ENCODE measurements around the gene FNDC3B.

Gene FNDC3B

DNA sequence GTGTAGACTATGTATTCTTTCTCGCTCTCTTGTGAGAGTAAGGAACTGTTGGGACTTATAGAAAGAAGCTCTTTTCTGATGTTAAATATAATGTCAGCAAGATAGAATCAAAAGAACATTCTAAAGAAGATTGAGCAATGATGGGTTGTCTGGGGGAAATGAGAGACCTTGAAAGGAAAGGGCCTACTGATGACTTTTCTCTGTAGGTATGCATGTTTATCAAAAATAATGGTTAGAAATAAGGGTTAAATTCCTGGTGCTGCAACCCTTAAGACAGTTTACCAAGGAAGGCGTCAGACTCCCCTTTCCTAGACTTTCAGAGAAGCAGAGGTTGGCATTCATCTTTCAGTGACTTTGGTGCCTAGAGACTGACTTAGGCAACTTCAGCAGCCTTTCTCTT, 339.1 kb downstream of the FNDC3B start (continued):
- no peak for TF ChIP-seq ZNF830 (tag by site-specific recombination; IDR thresholded peaks at IDR 0.05; ENCODE audit: low read depth)

GRCh38 chr3:172379372-172379771, 340.0 kb downstream of the FNDC3B start:
- H3K36me3 ChIP-seq (ENCODE audit: control insufficient read depth in 2 of 2, insufficient read depth in 1 of 2, low read length in 2 of 2), result peaks cover 0 to 37% of the 10 kb centered on the region in 2 experiments; a peak in 1 of 3 replicates
- POLR2A ChIA-PET, result no interaction called here
- TF ChIP-seq ZNF398 (tag by site-specific recombination; IDR thresholded peaks at IDR 0.05), result no peak
- TF ChIP-seq, protein P1, sequence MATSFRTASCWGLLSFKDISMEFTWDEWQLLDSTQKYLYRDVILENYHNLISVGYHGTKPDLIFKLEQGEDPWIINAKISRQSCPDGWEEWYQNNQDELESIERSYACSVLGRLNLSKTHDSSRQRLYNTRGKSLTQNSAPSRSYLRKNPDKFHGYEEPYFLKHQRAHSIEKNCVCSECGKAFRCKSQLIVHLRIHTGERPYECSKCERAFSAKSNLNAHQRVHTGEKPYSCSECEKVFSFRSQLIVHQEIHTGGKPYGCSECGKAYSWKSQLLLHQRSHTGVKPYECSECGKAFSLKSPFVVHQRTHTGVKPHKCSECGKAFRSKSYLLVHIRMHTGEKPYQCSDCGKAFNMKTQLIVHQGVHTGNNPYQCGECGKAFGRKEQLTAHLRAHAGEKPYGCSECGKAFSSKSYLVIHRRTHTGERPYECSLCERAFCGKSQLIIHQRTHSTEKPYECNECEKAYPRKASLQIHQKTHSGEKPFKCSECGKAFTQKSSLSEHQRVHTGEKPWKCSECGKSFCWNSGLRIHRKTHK (tag by site-specific recombination; IDR thresholded peaks at IDR 0.05), result no peak
- TF ChIP-seq, protein P2, sequence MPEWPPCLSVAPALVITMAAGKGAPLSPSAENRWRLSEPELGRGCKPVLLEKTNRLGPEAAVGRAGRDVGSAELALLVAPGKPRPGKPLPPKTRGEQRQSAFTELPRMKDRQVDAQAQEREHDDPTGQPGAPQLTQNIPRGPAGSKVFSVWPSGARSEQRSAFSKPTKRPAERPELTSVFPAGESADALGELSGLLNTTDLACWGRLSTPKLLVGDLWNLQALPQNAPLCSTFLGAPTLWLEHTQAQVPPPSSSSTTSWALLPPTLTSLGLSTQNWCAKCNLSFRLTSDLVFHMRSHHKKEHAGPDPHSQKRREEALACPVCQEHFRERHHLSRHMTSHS (tag by site-specific recombination; IDR thresholded peaks at IDR 0.05), result no peak
- no peak for TF ChIP-seq ZNF239 (tag by site-specific recombination; IDR thresholded peaks at IDR 0.05)
- TF ChIP-seq ZNF48 (tag by site-specific recombination; IDR thresholded peaks at IDR 0.05), result no peak
- TF ChIP-seq ZNF16 (tag by site-specific recombination; IDR thresholded peaks at IDR 0.05; ENCODE audit: low read depth), result no peak
- no peak for TF ChIP-seq ZNF335 (tag by site-specific recombination; conservative IDR thresholded peaks at IDR 0.05)
- no peak for TF ChIP-seq KLF10 (tag by site-specific recombination; IDR thresholded peaks at IDR 0.05)
- TF ChIP-seq ZNF2 (tag by site-specific recombination; IDR thresholded peaks at IDR 0.05), result no peak
- no peak for TF ChIP-seq ZNF530 (tag by site-specific recombination; IDR thresholded peaks at IDR 0.05; ENCODE audit: low read depth)

DNA sequence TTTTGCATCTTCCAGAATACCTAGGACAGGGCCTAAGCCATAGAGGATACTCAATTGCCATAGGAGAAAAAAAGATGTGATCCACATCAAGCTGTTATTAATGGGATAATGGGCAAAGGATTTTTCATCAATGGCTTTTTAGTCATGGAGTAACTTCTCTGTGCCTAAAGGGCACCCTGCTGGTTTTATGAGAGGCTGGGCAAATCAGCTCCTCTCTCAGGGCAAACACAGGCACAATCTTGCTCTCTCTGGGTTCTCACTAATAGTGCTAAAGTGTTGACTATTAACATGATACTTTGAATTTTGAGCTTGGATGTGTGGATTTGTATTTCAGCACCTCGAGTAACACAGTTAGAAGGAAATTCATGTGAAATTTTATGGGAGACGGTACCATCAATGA, 341.3 kb downstream of the FNDC3B start:
- TF ChIP-seq, protein P3, sequence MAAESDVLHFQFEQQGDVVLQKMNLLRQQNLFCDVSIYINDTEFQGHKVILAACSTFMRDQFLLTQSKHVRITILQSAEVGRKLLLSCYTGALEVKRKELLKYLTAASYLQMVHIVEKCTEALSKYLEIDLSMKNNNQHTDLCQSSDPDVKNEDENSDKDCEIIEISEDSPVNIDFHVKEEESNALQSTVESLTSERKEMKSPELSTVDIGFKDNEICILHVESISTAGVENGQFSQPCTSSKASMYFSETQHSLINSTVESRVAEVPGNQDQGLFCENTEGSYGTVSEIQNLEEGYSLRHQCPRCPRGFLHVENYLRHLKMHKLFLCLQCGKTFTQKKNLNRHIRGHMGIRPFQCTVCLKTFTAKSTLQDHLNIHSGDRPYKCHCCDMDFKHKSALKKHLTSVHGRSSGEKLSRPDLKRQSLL (tag by site-specific recombination; IDR thresholded peaks at IDR 0.05), result no peak
- no peak for TF ChIP-seq ZFP41 (tag by site-specific recombination; IDR thresholded peaks at IDR 0.05; ENCODE audit: borderline replicate concordance)
- TF ChIP-seq ZNF335 (tag by site-specific recombination; conservative IDR thresholded peaks at IDR 0.05), result no peak
- Histone ChIP-seq H3K36me3 (ENCODE audit: control insufficient read depth in 2 of 2, insufficient read depth in 1 of 2, low read length in 2 of 2) (peaks cover 0 to 37% of the 10 kb centered on the region in 2 experiments; a peak in 1 of 3 replicates), H3K4me1 (ENCODE audit: control insufficient read depth, insufficient read depth, low read length) (no peaks in the 10 kb centered on the region), H3K27ac (ENCODE audit: extremely low read depth, low read depth, low read length) (no peak overlapping the region), H3K9me3 (ENCODE audit: control insufficient read depth, insufficient read depth, low read depth, low read length) (no peaks in the 10 kb centered on the region), H3K4me3 (ENCODE audit: low read depth, low read length) (no peak overlapping the region)
- CTCF ChIA-PET, result no interaction called here
- POLR2A ChIA-PET, result no interaction called here

More at GRCh38 chr3:172379372-172379771, 340.0 kb downstream of the FNDC3B start:
- CTCF ChIA-PET, result no interaction called here
- Histone ChIP-seq H3K4me3 (ENCODE audit: low read depth, low read length) (no peak overlapping the region), H3K4me1 (ENCODE audit: control insufficient read depth, insufficient read depth, low read length) (no peaks in the 10 kb centered on the region), H3K9me3 (ENCODE audit: control insufficient read depth, insufficient read depth, low read depth, low read length) (no peaks in the 10 kb centered on the region), H3K27ac (ENCODE audit: extremely low read depth, low read depth, low read length) (no peak overlapping the region)

DNA sequence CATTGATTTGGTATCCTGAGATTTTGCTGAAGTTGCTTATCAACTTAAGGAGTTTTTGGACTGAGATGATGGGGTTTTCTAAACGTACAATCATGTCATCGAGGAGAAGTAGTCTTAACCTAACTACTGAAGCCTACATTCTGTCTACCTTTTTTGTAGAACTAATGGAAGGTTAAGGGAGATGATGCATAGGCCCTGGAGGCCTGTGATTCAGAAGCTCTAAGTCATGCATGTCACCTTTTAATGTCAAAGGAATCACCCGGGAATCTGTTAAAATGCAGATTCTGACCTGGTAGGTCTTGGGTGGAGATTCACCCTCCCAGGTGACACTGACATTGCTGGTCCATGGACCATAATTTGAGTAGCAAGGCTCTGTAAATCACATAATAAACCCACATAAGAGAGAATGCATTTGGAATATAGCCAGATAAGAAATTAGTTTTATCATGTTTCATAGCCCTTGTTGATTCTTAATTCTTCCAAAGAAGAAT, 344.0 kb downstream of the FNDC3B start:
- TF ChIP-seq, protein P2 (tag by site-specific recombination; IDR thresholded peaks at IDR 0.05), result no peak
- CTCF ChIA-PET, result no interaction called here
- Histone ChIP-seq H3K36me3 (ENCODE audit: control insufficient read depth in 2 of 2, insufficient read depth in 1 of 2, low read length in 2 of 2) (peaks cover 0 to 25% of the 10 kb centered on the region in 2 experiments; a peak in 1 of 3 replicates), H3K9me3 (ENCODE audit: control insufficient read depth, insufficient read depth, low read depth, low read length) (no peaks in the 10 kb centered on the region), H3K4me3 (ENCODE audit: low read depth, low read length) (no peak overlapping the region), H3K4me1 (ENCODE audit: control insufficient read depth, insufficient read depth, low read length) (no peaks in the 10 kb centered on the region), H3K27ac (ENCODE audit: extremely low read depth, low read depth, low read length) (no peak overlapping the region)
- POLR2A ChIA-PET, result no interaction called here
